GM19099 (cell line): ENCODE results near the gene JMJD7.

Source experiments
- POLR2A ChIP-seq: IDR thresholded peaks from 3 replicates; pipeline ENCODE4 v1.6.1; 2011; ENCODE audit warnings: low read depth; ENCODE audit not compliant: insufficient read length; ENCODE audit errors: extremely low read depth

Gene JMJD7

DNA sequence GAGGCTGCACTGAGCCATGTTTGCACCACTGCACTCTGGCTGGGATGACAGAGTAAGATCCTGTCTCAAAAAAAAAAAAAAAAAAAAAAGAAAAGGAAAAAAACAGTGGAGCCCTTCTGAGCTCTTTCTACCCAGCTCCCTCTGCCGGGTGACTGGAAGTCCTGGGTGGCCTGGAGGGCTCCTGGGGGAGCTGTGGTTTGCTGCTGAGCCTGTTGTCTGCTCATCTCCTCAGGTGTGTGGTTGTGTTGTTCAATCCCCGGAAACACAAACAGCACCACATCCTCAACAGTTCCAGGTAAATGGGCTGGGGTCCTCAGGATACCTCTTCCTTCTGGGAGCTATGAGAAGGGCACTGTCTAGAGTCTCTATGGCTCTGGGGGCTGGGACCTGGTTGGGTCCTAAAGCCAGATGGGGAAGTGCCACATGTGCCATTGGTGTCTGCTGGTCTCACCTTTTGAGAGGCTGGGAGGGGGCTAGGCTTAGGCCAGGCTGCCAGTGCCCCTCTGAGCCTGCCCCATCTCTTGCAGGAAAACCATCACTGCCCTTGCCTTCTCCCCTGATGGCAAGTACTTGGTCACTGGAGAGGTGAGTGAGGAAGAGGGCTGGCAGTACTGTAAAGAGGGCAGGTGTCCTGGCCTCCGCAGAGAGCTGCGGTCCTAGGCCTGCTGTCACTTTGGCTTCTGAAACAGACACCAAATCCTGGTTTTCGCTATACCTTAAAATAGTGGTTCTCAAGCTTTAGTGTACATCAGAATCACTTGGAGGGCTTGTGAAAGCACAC is 17.1 kb upstream of the JMJD7 start:
- TF ChIP-seq POLR2A: no peak

DNA sequence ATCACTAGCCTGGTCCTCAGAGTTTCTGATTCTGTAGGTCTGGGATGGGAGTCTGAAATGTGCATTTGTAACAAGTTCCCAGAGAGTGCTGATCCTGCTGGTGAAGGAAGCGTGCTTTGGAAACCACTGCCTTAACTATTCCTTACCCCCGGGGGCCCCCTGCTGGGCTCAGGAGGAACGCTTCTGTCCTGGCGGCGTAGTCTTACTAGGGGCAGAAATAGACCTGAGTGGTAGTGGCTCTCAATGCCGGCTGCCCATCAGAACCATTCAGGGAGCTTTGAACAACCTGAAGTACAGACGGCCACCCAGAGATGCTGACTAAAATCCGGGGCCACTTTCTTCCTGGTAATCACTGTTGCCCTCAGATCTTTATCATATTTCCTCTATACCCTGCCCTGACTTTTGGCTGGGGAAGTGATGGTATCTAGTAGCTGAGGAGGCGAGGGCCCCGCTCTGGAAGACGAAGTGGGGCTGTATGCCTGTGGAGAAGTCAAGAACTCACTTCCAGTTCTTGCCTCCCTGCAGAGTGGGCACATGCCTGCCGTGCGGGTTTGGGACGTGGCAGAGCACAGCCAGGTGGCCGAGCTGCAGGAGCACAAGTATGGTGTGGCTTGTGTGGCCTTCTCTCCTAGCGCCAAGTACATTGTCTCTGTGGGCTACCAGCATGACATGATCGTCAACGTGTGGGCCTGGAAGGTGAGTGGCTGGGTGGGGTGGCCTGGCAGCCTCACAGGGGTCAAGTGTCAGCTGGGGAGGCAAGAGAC is 16.3 kb upstream of the JMJD7 start:
- no peak for TF ChIP-seq POLR2A

DNA sequence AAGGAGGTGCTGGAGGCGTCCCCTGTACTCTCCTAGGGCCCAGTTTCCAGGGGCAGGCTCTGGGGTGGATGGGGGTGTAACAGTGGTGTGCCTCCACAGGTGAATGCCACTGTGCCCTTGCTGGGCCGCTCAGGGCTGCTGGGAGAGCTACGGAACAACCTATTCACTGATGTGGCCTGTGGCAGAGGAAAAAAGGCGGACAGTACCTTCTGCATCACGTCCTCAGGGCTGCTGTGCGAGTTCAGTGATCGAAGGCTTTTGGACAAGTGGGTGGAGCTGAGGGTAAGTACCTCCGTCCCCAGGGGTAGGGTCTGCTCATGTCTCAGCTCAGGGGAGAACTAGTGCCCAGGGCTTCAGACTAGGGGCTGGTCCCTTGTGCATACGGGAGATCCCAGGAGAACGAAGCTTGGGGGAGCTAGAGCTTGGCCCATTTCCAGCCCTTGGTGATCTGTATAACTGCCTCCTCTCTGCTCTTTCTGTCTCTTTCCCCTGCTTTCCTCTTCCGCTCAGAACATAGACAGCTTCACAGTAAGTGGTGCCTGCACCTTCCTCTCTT is 15.0 kb upstream of the JMJD7 start:
- TF ChIP-seq POLR2A: no peak

DNA sequence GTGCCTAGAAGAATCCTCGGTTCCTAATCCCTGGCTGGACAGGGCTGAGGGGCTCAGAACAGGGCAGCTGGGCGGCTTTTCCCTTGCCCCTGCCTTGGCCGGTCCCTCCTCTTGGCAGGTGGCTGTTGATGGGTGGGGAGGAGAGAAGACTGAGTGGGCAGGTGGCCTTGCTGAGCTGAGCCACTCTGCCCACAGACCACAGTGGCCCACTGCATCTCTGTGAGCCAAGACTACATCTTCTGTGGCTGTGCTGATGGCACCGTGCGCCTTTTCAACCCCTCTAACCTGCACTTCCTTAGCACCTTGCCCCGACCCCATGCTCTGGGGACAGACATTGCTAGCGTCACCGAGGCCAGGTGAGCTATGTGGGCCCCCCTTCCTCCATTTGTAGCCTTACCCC is 14.5 kb upstream of the JMJD7 start:
- TF ChIP-seq POLR2A: no peak

DNA sequence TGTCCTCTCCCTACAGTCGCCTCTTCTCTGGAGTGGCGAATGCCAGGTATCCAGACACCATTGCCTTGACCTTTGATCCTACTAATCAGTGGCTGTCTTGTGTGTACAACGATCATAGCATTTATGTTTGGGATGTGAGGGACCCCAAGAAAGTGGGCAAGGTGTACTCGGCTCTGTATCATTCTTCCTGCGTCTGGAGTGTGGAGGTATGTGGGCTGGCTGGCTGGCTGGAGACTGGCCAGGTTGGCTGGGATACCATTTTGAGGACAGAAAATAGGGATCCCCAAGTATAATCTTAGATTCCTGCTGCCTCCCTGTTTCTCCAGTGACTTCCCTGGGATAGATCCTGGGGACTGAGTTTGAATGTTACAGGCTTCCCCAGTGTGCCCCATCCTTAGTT is 13.4 kb upstream of the JMJD7 start:
- no peak for TF ChIP-seq POLR2A

DNA sequence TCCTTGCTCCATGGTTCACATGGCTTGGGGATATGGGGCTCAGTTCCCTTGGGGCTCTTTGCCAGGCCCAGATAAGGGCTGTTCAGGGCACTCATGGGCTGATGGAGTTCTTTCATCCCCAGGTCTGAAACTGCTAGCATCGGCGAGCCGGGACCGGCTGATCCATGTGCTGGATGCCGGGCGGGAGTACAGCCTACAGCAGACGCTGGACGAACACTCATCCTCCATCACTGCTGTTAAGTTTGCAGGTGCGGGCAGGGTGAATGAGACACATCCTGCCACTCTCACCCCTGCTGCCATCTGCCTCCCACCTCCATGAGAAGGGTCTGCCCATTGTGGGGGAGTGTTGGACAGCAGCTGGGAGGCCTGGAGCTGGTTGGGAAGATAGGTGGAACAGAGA is 11.1 kb upstream of the JMJD7 start:
- no peak for TF ChIP-seq POLR2A

DNA sequence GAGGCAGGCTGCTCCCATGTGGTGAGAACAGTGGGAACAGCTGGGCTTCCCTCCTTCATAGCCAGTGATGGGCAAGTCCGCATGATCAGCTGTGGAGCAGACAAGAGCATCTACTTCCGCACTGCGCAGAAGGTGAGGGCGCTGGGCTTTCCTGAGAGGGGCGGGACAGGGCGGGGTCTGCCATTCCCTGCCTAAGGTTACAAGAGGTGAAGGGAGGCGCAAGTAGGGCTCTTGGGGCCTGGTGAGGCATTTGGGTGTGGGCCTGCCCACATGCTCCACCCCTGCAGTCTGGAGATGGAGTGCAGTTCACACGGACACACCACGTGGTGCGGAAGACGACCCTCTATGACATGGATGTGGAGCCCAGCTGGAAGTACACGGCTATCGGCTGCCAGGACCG is 10.6 kb upstream of the JMJD7 start:
- TF ChIP-seq POLR2A: no peak

DNA sequence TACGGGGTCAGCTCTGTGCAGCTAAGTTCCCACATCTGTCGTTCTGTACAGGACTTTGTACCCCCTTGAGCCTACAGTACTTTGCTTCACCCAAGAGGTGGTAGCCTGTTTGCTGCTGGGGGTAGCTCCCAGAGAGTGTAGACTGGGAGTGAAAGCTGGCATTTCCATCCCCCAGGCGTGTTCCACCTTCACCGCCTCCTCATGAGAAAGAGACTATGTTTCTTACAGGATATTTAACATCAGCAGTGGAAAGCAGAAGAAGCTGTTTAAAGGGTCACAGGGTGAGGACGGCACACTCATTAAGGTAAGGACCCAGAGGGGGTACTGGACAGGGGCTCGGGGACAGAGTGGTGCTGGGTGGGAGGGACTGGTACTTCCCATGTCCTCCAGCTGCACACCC is 10.1 kb upstream of the JMJD7 start:
- TF ChIP-seq POLR2A: no peak

DNA sequence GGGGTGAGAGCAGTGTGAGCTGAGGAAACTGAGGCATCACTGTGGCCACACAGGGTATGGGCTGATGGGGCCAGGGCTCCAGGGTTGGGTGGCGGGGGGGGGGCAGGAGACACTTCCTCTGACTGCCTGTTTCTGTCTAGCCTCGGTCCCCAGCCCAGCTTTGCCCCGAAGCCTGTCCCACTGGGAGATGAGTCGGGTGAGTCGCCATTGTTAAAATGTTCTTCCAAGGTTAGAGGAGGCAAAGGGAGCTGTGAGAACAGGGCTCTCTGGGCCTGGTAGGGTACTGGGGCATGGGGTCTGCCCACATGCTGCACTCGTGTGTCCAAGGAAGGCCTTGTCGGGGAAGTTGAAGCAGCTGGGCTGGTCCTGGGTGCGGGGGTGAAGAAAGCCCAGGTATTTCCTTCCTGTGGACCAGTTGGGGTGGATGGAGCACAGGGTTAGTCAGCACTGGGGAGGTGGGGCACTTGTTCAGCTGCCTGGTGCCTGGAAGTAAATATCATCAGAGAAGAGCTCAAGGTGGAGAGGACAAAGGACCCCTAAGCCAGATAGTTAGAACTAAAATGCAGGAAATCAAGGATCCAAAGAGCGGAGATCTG is 8.3 kb upstream of the JMJD7 start:
- TF ChIP-seq POLR2A: no peak

DNA sequence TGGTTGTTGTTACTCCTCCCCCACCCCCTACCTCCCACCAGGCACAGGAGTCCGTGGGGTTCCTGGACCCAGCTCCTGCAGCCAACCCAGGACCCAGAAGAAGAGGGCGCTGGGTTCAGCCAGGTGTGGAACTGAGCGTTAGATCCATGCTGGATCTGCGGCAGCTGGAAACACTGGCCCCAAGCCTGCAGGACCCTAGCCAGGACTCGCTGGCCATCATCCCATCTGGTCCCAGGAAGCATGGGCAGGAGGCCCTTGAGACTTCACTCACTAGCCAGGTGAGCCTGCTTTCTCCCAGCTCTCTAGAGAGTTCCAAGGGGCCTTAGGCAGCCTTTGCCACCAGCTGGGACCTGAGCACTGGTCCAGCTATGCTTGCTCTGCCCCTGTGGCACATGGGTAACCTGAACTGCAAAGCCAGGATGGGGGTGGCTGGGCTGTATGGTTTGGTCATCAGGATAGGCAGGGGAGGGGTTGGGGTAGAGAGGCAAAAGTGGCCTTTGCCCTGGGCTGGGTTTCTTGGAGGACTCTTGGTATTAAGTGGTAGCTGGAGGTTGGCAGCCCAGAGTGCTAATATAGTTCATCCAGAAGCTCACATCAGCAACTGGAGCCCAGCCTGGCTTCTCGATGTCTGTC is 7.0 kb upstream of the JMJD7 start:
- no peak for TF ChIP-seq POLR2A

DNA sequence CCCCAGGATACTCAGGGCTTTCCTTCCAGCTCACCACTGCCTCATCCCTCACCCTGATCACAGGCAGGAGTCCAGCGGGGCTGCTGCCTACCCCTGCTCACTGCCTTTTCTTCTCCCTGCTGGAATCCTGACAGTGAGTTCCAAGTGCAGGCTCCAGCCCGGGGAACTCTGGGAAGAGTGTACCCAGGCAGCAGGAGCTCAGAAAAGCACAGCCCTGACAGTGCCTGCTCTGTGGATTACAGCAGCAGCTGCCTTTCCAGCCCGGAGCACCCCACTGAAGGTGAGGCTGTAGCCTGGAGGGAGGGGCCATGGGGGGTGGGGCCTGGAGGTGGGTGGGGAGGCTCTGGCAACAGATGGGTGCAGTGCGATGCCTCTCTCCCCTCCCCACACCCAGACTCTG is 6.1 kb upstream of the JMJD7 start:
- TF ChIP-seq POLR2A: no peak

DNA sequence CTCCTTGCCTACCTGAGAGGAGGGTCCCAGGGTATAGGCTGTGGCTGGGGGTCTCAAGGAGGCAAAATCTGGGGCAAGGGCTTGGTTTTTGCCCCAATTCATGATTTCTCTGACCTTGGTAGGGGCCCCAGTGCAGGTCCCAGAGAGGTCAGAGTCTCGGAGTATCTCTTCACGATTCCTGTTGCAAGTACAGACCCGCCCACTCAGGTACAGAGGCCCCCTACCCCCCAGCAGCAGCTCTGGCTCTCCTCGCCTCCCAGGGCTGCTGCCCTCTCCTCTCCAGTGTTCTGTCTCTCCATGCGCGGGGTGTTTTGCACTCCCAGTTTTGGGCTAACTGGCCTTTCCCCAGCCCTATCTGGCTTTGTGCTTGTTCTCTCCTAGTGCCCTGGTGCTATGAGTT is 5.4 kb upstream of the JMJD7 start:
- TF ChIP-seq POLR2A: no peak

DNA sequence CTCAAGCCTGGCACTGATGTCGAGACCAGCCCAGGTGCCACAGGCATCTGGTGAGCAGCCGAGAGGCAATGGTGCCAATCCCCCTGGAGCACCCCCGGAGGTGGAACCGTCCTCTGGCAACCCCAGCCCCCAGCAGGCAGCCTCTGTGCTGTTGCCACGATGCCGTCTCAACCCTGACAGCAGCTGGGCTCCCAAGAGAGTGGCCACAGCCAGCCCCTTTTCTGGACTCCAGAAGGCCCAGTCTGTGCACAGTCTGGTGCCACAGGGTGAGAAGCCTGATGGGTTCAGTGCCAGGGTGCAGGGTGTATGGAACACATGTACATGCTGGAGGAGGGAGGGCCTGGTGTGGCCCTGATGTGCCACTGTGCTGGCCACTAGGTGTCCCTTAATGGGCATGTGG is 4.9 kb upstream of the JMJD7 start:
- TF ChIP-seq POLR2A: no peak

DNA sequence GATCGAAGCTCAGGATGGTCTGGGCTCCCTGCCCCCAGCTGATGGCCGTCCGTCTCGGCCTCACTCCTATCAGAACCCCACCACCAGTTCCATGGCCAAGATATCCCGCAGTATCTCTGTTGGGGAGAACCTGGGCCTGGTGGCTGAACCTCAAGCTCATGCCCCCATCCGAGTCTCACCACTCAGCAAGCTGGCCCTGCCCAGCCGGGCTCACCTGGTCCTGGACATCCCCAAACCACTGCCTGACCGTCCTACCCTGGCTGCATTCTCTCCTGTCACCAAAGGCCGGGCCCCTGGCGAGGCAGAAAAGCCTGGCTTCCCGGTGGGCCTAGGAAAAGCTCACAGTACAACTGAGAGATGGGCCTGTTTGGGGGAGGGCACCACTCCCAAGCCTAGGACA is 4.4 kb upstream of the JMJD7 start:
- no peak for TF ChIP-seq POLR2A

DNA sequence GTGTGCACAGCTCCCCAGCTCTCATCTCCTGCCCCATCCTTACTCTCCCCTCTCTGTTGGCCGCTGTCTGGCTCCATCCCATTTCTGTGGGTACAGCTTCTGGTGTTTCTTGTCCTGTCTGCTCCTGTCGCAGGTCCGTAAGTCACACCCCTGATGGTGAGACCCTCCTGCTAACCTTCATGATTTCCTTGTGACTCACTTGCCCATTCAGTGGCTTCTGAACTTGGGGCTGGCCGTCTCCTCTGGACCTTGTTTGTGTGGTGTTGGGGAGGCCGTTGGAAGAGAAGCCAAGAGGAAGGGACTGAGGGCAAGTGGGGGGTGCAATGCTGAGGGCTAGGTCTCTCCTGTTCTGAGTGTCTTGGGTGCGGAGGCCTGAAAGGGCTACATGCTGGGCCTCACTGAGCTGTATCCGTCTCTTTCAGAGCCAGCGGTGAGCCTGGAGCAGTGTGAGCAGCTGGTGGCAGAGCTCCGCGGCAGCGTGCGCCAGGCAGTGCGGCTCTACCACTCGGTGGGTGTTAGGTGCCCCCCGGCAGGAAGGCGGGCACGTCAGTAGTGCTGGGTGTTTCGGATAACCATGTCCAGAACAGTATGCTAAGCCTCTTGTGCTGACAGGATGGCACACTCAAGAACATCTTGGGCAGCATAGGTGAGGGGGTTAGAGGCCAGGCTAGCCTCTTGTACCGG is 3.7 kb upstream of the JMJD7 start:
- TF ChIP-seq POLR2A: no peak
